SU-DHL-6 (cell line): ENCODE data around the gene TSHZ2.

Experiments
- H2AFZ ChIP-seq: fragments of 200-600 bp; sonication (generic); 2 replicates; pipeline ENCODE4 v1.6.1; 2014; ENCODE audit warnings: low read depth, mild to moderate bottlenecking, moderate library complexity, mixed read lengths, antibody characterized with exemption, low read length; ENCODE audit not compliant: severe bottlenecking
- H3F3A ChIP-seq: fragments of 200-600 bp; shearing (Covaris generic); 2 replicates; pipeline ENCODE4 v1.6.0; 2016; ENCODE audit warnings: antibody characterized with exemption, mild to moderate bottlenecking; ENCODE audit not compliant: insufficient read depth
- H3K27ac ChIP-seq: fragments of 200-600 bp; sonication (generic); 2 replicates; pipeline ENCODE4 v1.5.1; 2016; ENCODE audit warnings: low read depth, mild to moderate bottlenecking, low read length, moderate library complexity, mixed read lengths
- H3K27me3 ChIP-seq: fragments of 200-600 bp; sonication (generic), shearing (Covaris generic); 2 replicates; pipeline ENCODE4 v1.6.0; 2014; ENCODE audit warnings: mild to moderate bottlenecking, low read length
- H3K36me3 ChIP-seq: fragments of 200-600 bp; sonication (generic); 2 replicates; pipeline ENCODE4 v1.6.1; 2014; ENCODE audit warnings: mild to moderate bottlenecking, low read length, mixed read lengths
- H3K4me2 ChIP-seq: fragments of 300-600, 200-600 bp; shearing (Covaris generic), sonication (generic); 2 replicates; pipeline ENCODE4 v1.6.0; 2014; ENCODE audit warnings: low read length, low read depth, mild to moderate bottlenecking; ENCODE audit not compliant: poor library complexity, severe bottlenecking
- H3K4me3 ChIP-seq: fragments of 200-600 bp; sonication (generic); 2 replicates; pipeline ENCODE4 v1.5.1; 2014; ENCODE audit warnings: antibody characterized with exemption, low read length, mild to moderate bottlenecking, mixed read lengths; ENCODE audit not compliant: insufficient read depth, poor library complexity, severe bottlenecking
- H3K79me2 ChIP-seq: fragments of 200-600 bp; sonication (generic); 2 replicates; pipeline ENCODE4 v1.6.1; 2014; ENCODE audit warnings: mild to moderate bottlenecking, low read length, moderate library complexity; ENCODE audit not compliant: insufficient read depth
- H3K9ac ChIP-seq: fragments of 200-600 bp; sonication (generic); 2 replicates; pipeline ENCODE4 v1.7.0; 2014; ENCODE audit warnings: mild to moderate bottlenecking, low read length
- H3K9me2 ChIP-seq: fragments of 200-600 bp; sonication (generic); replicated peaks from 2 replicates; pipeline ENCODE4 v1.6.1; 2014; ENCODE audit warnings: low read length; ENCODE audit not compliant: insufficient read depth
- H3K9me3 ChIP-seq: fragments of 200-600 bp; sonication (generic); 2 replicates; pipeline ENCODE4 v1.6.1; 2014; ENCODE audit warnings: low read length, mixed read lengths; ENCODE audit not compliant: insufficient read depth
- H4K20me1 ChIP-seq: fragments of 200-600 bp; sonication (generic); 2 replicates; pipeline ENCODE4 v1.6.1; 2014; ENCODE audit warnings: low read depth, mild to moderate bottlenecking, antibody characterized with exemption, low read length, moderate library complexity, mixed read lengths
- CTCF ChIP-seq: fragments of 200-600 bp; sonication (generic); IDR thresholded peaks from one replicate; pipeline ENCODE4 v1.5.1; 2017; ENCODE audit warnings: antibody characterized with exemption, mild to moderate bottlenecking, low read length, moderate library complexity; ENCODE audit not compliant: insufficient read depth, poor library complexity, severe bottlenecking
- EZH2phosphoT487 ChIP-seq: fragments of 200-600 bp; sonication (generic), shearing (Covaris generic); conservative IDR thresholded peaks from 2 replicates; pipeline ENCODE4 v1.6.1; 2018; ENCODE audit warnings: mild to moderate bottlenecking, antibody characterized with exemption, low read length, moderate library complexity, mixed read lengths

TSHZ2 gene

GRCh38 chr20:53101992-53102760, 130.0 kb downstream of the TSHZ2 start:
- TF ChIP-seq CTCF, result no peak
- no peak for TF ChIP-seq EZH2phosphoT487
- Histone ChIP-seq H3K4me2 (peak overlapping the region; percentile 52), H4K20me1 (no peaks in the 10 kb centered on the region), H3K4me3 (no peak overlapping the region), H3K9me3 (no peaks in the 10 kb centered on the region), H3K9ac (no peak overlapping the region), H3K27me3 (no peaks in the 10 kb centered on the region), H2AFZ (no peak overlapping the region), H3K9me2 (no peaks in the 10 kb centered on the region), H3K79me2 (no peaks in the 10 kb centered on the region), H3K27ac (peak overlapping the region; percentile 75), H3F3A (peaks cover 8% of the 10 kb centered on the region; the same call in 1 of the 2 replicates), H3K36me3 (no peaks in the 10 kb centered on the region)

GRCh38 chr20:53103124-53103523, 131.0 kb downstream of the TSHZ2 start:
- H3K9me3 ChIP-seq, result no peaks in the 10 kb centered on the region
- H3K9ac ChIP-seq, result 0 out of 2 replicates have a peak overlapping the region, but pooled peaks have one; percentile 2
- peaks cover 8% of the 10 kb centered on the region; the same call in 1 of the 2 replicates for H3F3A ChIP-seq
- H2AFZ ChIP-seq, result peak overlapping the region; percentile 44
- no peaks in the 10 kb centered on the region for H4K20me1 ChIP-seq
- TF ChIP-seq CTCF (no peak), EZH2phosphoT487 (no peak)
- H3K27me3 ChIP-seq, result no peaks in the 10 kb centered on the region
- H3K27ac ChIP-seq, result peak overlapping the region; percentile 75
- no peaks in the 10 kb centered on the region for H3K9me2 ChIP-seq
- no peak overlapping the region for H3K4me3 ChIP-seq
- peak overlapping the region; percentile 52 for H3K4me2 ChIP-seq
- no peaks in the 10 kb centered on the region for H3K36me3 ChIP-seq
- no peaks in the 10 kb centered on the region for H3K79me2 ChIP-seq

- H4K20me1 ChIP-seq, result no peaks in the 10 kb centered on the region
- H3K27ac ChIP-seq, result no peak overlapping the region
- no peaks in the 10 kb centered on the region for H3K9me3 ChIP-seq
- no peak overlapping the region for H3K4me3 ChIP-seq
- no peaks in the 10 kb centered on the region for H3K27me3 ChIP-seq
- TF ChIP-seq CTCF (no peak), EZH2phosphoT487 (no peak)
- peaks cover 8% of the 10 kb centered on the region; the same call in 1 of the 2 replicates for H3F3A ChIP-seq
- no peaks in the 10 kb centered on the region for H3K36me3 ChIP-seq
- no peaks in the 10 kb centered on the region for H3K79me2 ChIP-seq
- H3K4me2 ChIP-seq, result no peak overlapping the region
- no peak overlapping the region for H3K9ac ChIP-seq
- no peaks in the 10 kb centered on the region for H3K9me2 ChIP-seq
- H2AFZ ChIP-seq, result no peak overlapping the region
Observed at GRCh38 chr20:53104884-53105283, 132.7 kb downstream of the TSHZ2 start.
